ENCODE data around the gene UPK1A.
"Not testable (repeated sequence)": the region's sequence is repeated elsewhere in the genome, so short reads cannot be mapped to it uniquely, and the experiment has no call there.

GRCh38 chr19:35691106-35691505, 24.8 kb downstream of the UPK1A start:
- TF ChIP-seq EZH2 (IDR thresholded peaks at IDR 0.05; ENCODE audit: borderline replicate concordance, low read depth, low read length, severe bottlenecking); CTCF (IDR thresholded peaks at IDR 0.05; ENCODE audit: extremely low read depth in 1 of 2, insufficient read depth in 1 of 2, low read depth in 1 of 2, low read length in 2 of 2); POLR2A (IDR thresholded peaks at IDR 0.05; ENCODE audit: low read depth, low read length); MAX (IDR thresholded peaks at IDR 0.05; ENCODE audit: insufficient read depth, insufficient read length); GATA2 (IDR thresholded peaks at IDR 0.05; ENCODE audit: insufficient read depth, insufficient read length, low read depth, low read length); POLR2AphosphoS5 (IDR thresholded peaks at IDR 0.05; ENCODE audit: insufficient read depth, low read depth, low read length); FOS (IDR thresholded peaks at IDR 0.05; ENCODE audit: borderline replicate concordance, insufficient read depth, low read length); MYC (IDR thresholded peaks at IDR 0.05; ENCODE audit: low read depth, low read length); JUN (IDR thresholded peaks at IDR 0.05; ENCODE audit: borderline replicate concordance, insufficient read depth, insufficient read length, low read depth): not testable (repeated sequence)
